IMR-90 (cell line): Measurements from ENCODE around the gene FLNA. TPM values are rescaled to one million over a fixed set of nuclear protein-coding genes. Genes with fewer than 3 reads are reported as not detected.
"Not testable (repeated sequence)": the region's sequence is repeated elsewhere in the genome, so short reads cannot be mapped to it uniquely, and the experiment has no call there.

ENCODE experiments used
- ATAC-seq: fragments of 200-7000 bp; cut with Tn5 transposase; 2 replicates; pipeline ENCODE4 v1.9.1; 2020; ENCODE audit warnings: low read depth, mild to moderate bottlenecking, moderate library complexity
- BruUV-seq: library from RNA; stranded (reverse); fragments of 400-500 nt; replicated peaks from 2 replicates; lab custom pipeline; 2021; lab: Mats Ljungman, UMichigan
- CTCF ChIA-PET: fragments of 300-600 bp; formaldehyde crosslinking; extraction: SDS; loops from one replicate; lab custom pipeline; 2021; ENCODE audit warnings: antibody characterized with exemption; lab: Yijun Ruan, JAX
- POLR2A ChIA-PET: fragments of 300-600 bp; sonication (Branson Sonifier 250); formaldehyde crosslinking; loops from one replicate; lab custom pipeline; 2022; ENCODE audit warnings: antibody characterized with exemption; ENCODE audit not compliant: unreplicated experiment; lab: Charles Lee
- DNase-seq: peaks from one replicate; pipeline ENCODE4 v3.0.0; 2013
- H2AFZ ChIP-seq: replicated peaks from 2 replicates; pipeline ENCODE3; 2013; ENCODE audit warnings: low read length, mild to moderate bottlenecking; ENCODE audit not compliant: poor library complexity
- H2AK5ac ChIP-seq: 2 replicates; pipeline ENCODE4 v1.6.1; 2013; ENCODE audit warnings: low read depth, low read length, inconsistent platforms
- H2AK9ac ChIP-seq: replicated peaks from 2 replicates; pipeline ENCODE3; 2013; ENCODE audit warnings: mild to moderate bottlenecking, low read depth, low read length, moderate library complexity; ENCODE audit not compliant: poor library complexity
- H2BK120ac ChIP-seq: 2 replicates; pipeline ENCODE4 v1.6.1; 2013; ENCODE audit warnings: low read depth, low read length, inconsistent platforms
- H2BK15ac ChIP-seq: 3 replicates; pipeline ENCODE4 v1.6.1; 2013; ENCODE audit warnings: low read depth, low read length, inconsistent platforms
- H2BK20ac ChIP-seq: 2 replicates; pipeline ENCODE4 v1.6.1; 2013; ENCODE audit warnings: low read depth, mild to moderate bottlenecking, inconsistent platforms, low read length, moderate library complexity
- H2BK5ac ChIP-seq: 2 replicates; pipeline ENCODE4 v1.6.1; 2013; ENCODE audit warnings: mild to moderate bottlenecking, low read depth, low read length, inconsistent platforms; ENCODE audit not compliant: poor library complexity, severe bottlenecking
- H3K14ac ChIP-seq: replicated peaks from 2 replicates; pipeline ENCODE4 v1.6.1; 2013; ENCODE audit warnings: low read depth, low read length, inconsistent platforms
- H3K18ac ChIP-seq: 2 replicates; pipeline ENCODE4 v1.6.1; 2013; ENCODE audit warnings: low read depth, low read length, control low read depth
- H3K23ac ChIP-seq: 2 replicates; pipeline ENCODE4 v1.6.1; 2013; ENCODE audit warnings: low read depth, low read length, inconsistent platforms
- H3K27ac ChIP-seq: 2 replicates; pipeline ENCODE4 v1.5.1; 2013; ENCODE audit warnings: mild to moderate bottlenecking, control low read depth, low read length; ENCODE audit not compliant: insufficient read depth
- H3K27me3 ChIP-seq: 2 replicates; pipeline ENCODE4 v1.6.1; 2013; ENCODE audit warnings: low read length; ENCODE audit not compliant: control insufficient read depth, insufficient read depth
- H3K36me3 ChIP-seq: 2 replicates; pipeline ENCODE4 v1.6.1; 2013; ENCODE audit warnings: low read length, mixed read lengths; ENCODE audit not compliant: control insufficient read depth, insufficient read depth
- H3K4ac ChIP-seq: 2 replicates; pipeline ENCODE4 v1.6.1; 2013; ENCODE audit warnings: low read depth, low read length, inconsistent platforms
- H3K4me1 ChIP-seq: 2 replicates; pipeline ENCODE4 v1.6.1; 2013; ENCODE audit warnings: low read length, mixed read lengths; ENCODE audit not compliant: control insufficient read depth, insufficient read depth
- H3K4me2 ChIP-seq: 2 replicates; pipeline ENCODE4 v1.6.1; 2013; ENCODE audit warnings: low read depth, mild to moderate bottlenecking, control low read depth, low read length, moderate library complexity
- H3K4me3 ChIP-seq: 2 replicates; pipeline ENCODE4 v1.5.1; 2013; ENCODE audit warnings: low read depth, mild to moderate bottlenecking, control low read depth, low read length, moderate library complexity; ENCODE audit not compliant: insufficient read depth
- H3K56ac ChIP-seq: 2 replicates; pipeline ENCODE4 v1.6.1; 2013; ENCODE audit warnings: low read length, inconsistent platforms; ENCODE audit not compliant: insufficient read depth; ENCODE audit errors: extremely low read depth
- H3K79me1 ChIP-seq, 2 experiments: 2 replicates each; pipeline ENCODE4 v1.6.1; 2013; ENCODE audit warnings: low read length in 2 of 2, inconsistent platforms in 1 of 2, low read depth in 1 of 2
- H3K9ac ChIP-seq: 2 replicates; pipeline ENCODE4 v1.6.1; 2013; ENCODE audit warnings: low read depth, low read length, control low read depth
- H3K9me1 ChIP-seq: 2 replicates; pipeline ENCODE4 v1.6.1; 2013; ENCODE audit warnings: low read length, inconsistent platforms; ENCODE audit not compliant: insufficient read depth
- H3K9me3 ChIP-seq: 2 replicates; pipeline ENCODE4 v1.6.1; 2013; ENCODE audit warnings: low read length; ENCODE audit not compliant: control insufficient read depth, insufficient read depth
- H4K20me1 ChIP-seq: 2 replicates; pipeline ENCODE4 v1.6.1; 2013; ENCODE audit warnings: low read length, inconsistent platforms; ENCODE audit not compliant: insufficient read depth
- H4K5ac ChIP-seq: 2 replicates; pipeline ENCODE4 v1.6.1; 2013; ENCODE audit warnings: mild to moderate bottlenecking, low read depth, low read length, control low read depth
- H4K8ac ChIP-seq, 2 experiments: 2 replicates each; pipeline ENCODE4 v1.6.1; 2013; ENCODE audit warnings: low read depth in 2 of 2, low read length in 2 of 2, control low read depth in 1 of 2, inconsistent platforms in 1 of 2
- H4K91ac ChIP-seq: 2 replicates; pipeline ENCODE4 v1.6.1; 2013; ENCODE audit warnings: low read depth, low read length, inconsistent platforms; ENCODE audit not compliant: insufficient read depth
- MAZ ChIP-seq: IDR thresholded peaks from 2 replicates; pipeline ENCODE4 v1.6.1; 2012; ENCODE audit warnings: low read depth, mild to moderate bottlenecking, low read length, improper control_type of control experiment, moderate library complexity, borderline replicate concordance
- POLR2A ChIP-seq: IDR thresholded peaks from 2 replicates; pipeline ENCODE4 v1.6.1; 2012; ENCODE audit warnings: mild to moderate bottlenecking, low read depth, low read length
- RAD21 ChIP-seq: IDR thresholded peaks from 2 replicates; pipeline ENCODE4 v1.6.1; 2012; ENCODE audit warnings: low read length, improper control_type of control experiment
- RCOR1 ChIP-seq: IDR thresholded peaks from 2 replicates; pipeline ENCODE4 v1.6.1; 2012; ENCODE audit warnings: mild to moderate bottlenecking, low read length, improper control_type of control experiment; ENCODE audit not compliant: insufficient replicate concordance
- USF2 ChIP-seq: fragments of 150-350 bp; IDR thresholded peaks from 2 replicates; pipeline ENCODE4 v1.6.1; 2017; ENCODE audit warnings: mild to moderate bottlenecking, antibody characterized with exemption, low read length, low read depth
- WGBS, 2 experiments: methylation state at CpG; one replicate each; pipeline versions ENCODE4 v1.1.5 to v1.1.7; 2013; ENCODE audit warnings: missing lambda C conversion rate in 2 of 2; ENCODE audit not compliant: insufficient read length in 1 of 2; ENCODE audit errors: extremely low coverage in 2 of 2; 5-methylcytosine and 5-hydroxymethylcytosine counted together
- dilution Hi-C: fragments of 300-500 bp; cut with HindIII; formaldehyde crosslinking; loops from one replicate; pipeline ENCODE4 v1.14.3; 2018; ENCODE audit warnings: low sequenced_read_pairs; ENCODE audit not compliant: unreplicated experiment
- in situ Hi-C: fragments of 300-500 bp; cut with MboI; formaldehyde crosslinking; loops from 3 replicates; pipeline ENCODE4 v1.14.3; 2019; ENCODE audit warnings: low sequenced_read_pairs, inconsistent platforms, mixed read lengths
- intact Hi-C: fragments of 100-400 bp; cut with micrococcal nuclease; formaldehyde crosslinking; loops from 2 replicates; pipeline ENCODE4 v1.10.0; 2022
- polyA plus RNA-seq, 3 experiments: library from polyadenylated mRNA; depleted of rRNA; stranded (reverse); fragments of >200 nt; gene quantifications; 2 replicates each; pipeline ENCODE4 v1.2.3, GENCODE V29; 2012; ENCODE audit warnings: low replicate concordance in 1 of 3
- total RNA-seq: library from RNA; depleted of rRNA; stranded (reverse); fragments of >200 nt; gene quantifications from 2 replicates; pipeline ENCODE4 v1.2.3, GENCODE V29; 2012

FLNA gene
- total and polyA plus RNA-seq, 2 of the 4 experiments (the other 2 are of a cell fraction) = 1,356 to 1,357 TPM

- no peak overlapping the region for H3K4me2 ChIP-seq
- peaks cover 44% of the 10 kb centered on the region for H4K20me1 ChIP-seq
- no peak overlapping the region for H2BK5ac ChIP-seq
- POLR2A ChIA-PET = interaction anchor here (0.6 kb wide), 1 partner anchor 145 kb away, joined by 7 read pairs; no protein-coding TSS in a partner anchor
- peak; percentile 37 for DNase-seq
- no peak overlapping the region for H3K23ac ChIP-seq
- no peak overlapping the region for H2AFZ ChIP-seq
- in situ Hi-C loops = no loop called here
- no TSS peak for BruUV-seq
- ATAC-seq = no peak
- peaks cover 4 to 24% of the 10 kb centered on the region in 2 experiments; a peak in 3 of 4 replicates for H3K79me1 ChIP-seq
- H4K8ac ChIP-seq = peak overlapping the region in 1 of 2 experiments; percentile 13; a peak in 2 of 4 replicates
- no peaks in the 10 kb centered on the region for H3K9me3 ChIP-seq
- no peak overlapping the region for H3K4ac ChIP-seq
- peaks cover 21% of the 10 kb centered on the region for H3K36me3 ChIP-seq
- no peak overlapping the region for H2AK5ac ChIP-seq
- 0 out of 2 replicates have a peak, but pooled peaks cover 2% of the 10 kb centered on the region for H3K4me1 ChIP-seq
- no peak overlapping the region for H3K9ac ChIP-seq
- no peak overlapping the region for H4K5ac ChIP-seq
- H2BK20ac ChIP-seq = no peak overlapping the region
- intact Hi-C loops = no loop called here
- no peaks in the 10 kb centered on the region for H3K9me1 ChIP-seq
- no peak overlapping the region for H3K4me3 ChIP-seq
- H2BK120ac ChIP-seq = no peak overlapping the region
- 27% methylated on average over 3 of the region's 6 CpGs; no CpG with 5 or more reads in 1 of the 2 experiments for WGBS, 2 experiments
- H2BK15ac ChIP-seq = no peak overlapping the region
- dilution Hi-C loops = no loop called here
- peak; percentile 94 for TF ChIP-seq POLR2A
- no peak for TF ChIP-seq USF2
- peak; percentile 56; the same call in 1 of the 2 replicates for TF ChIP-seq MAZ
- no peak for TF ChIP-seq RCOR1
- TF ChIP-seq RAD21 = no peak
- peak overlapping the region; percentile 31 for H2AK9ac ChIP-seq
- no peak overlapping the region for H3K14ac ChIP-seq
- H3K27ac ChIP-seq = no peak overlapping the region
- H3K27me3 ChIP-seq = no peaks in the 10 kb centered on the region
- H3K56ac ChIP-seq = no peak overlapping the region
- CTCF ChIA-PET = no interaction called here
- H4K91ac ChIP-seq = no peak overlapping the region
- no peak overlapping the region for H3K18ac ChIP-seq
Observed at GRCh38 chrX:154401045-154401799, 26.8 kb upstream of the FLNA start.

- ATAC-seq, H3K4me2 ChIP-seq, H3K9ac ChIP-seq, H4K8ac ChIP-seq, H3K23ac ChIP-seq, H3K27me3 ChIP-seq, in situ Hi-C loops, POLR2A ChIA-PET, H2BK20ac ChIP-seq, H3K9me3 ChIP-seq, dilution Hi-C loops, BruUV-seq, H2AK9ac ChIP-seq, H3K18ac ChIP-seq, CTCF ChIA-PET, H3K56ac ChIP-seq, H4K5ac ChIP-seq, H3K4me1 ChIP-seq, H2BK15ac ChIP-seq, intact Hi-C loops, H3K4me3 ChIP-seq, H2AFZ ChIP-seq, H2BK120ac ChIP-seq, H2BK5ac ChIP-seq, DNase-seq, H3K9me1 ChIP-seq, H3K27ac ChIP-seq, H2AK5ac ChIP-seq, H3K4ac ChIP-seq, H4K91ac ChIP-seq: not testable (repeated sequence)
- peaks cover 21% of the 10 kb centered on the region for H3K36me3 ChIP-seq
- peak overlapping the region; percentile 15; the same call in 1 of the 2 replicates for H3K14ac ChIP-seq
- peaks cover 4 to 24% of the 10 kb centered on the region in 2 experiments; a peak in 3 of 4 replicates for H3K79me1 ChIP-seq
- H4K20me1 ChIP-seq = peaks cover 44% of the 10 kb centered on the region
- WGBS, 2 experiments = no CpG with 5 or more reads among the region's 6 CpGs
Observed at GRCh38 chrX:154400369-154400817, 26.0 kb upstream of the FLNA start.
